Erythroblast (primary cell): Measurements from ENCODE around the gene CLDN20.

Experiments used
- DNase-seq, 2 experiments: peaks; one replicate each; lab custom pipeline; 2025; lab: John Stamatoyannopoulos, UW
- GATA1 ChIP-seq: IDR thresholded peaks from 2 replicates; pipeline ENCODE4 v1.6.1; 2011; ENCODE audit warnings: low read depth, mild to moderate bottlenecking, control low read depth, low read length, moderate library complexity
- POLR2A ChIP-seq: IDR thresholded peaks from 2 replicates; pipeline ENCODE4 v1.6.1; 2011; ENCODE audit warnings: mild to moderate bottlenecking, low read length

The CLDN20 gene

DNA sequence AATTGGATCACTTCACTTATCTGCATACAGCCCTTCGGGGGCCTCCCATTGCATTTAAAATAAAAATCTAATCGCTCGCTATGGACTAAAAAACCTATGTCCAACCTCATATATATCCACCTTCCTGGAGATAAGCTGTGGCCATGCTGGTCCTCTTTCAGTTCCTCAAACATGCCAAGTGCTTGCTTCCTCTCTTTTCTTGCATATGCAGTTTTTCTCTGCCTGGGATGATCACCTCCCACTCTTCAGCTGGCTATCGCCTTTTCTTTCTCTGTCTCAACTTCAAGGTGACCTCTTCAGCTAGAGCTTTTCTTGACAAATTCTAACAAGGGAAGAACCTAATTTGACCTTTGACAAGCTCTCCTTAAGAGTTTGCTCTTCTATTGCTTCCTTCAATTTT, 56.1 kb downstream of the CLDN20 start:
- TF ChIP-seq POLR2A (no peak), GATA1 (no peak)
- DNase-seq, result no peak

DNA sequence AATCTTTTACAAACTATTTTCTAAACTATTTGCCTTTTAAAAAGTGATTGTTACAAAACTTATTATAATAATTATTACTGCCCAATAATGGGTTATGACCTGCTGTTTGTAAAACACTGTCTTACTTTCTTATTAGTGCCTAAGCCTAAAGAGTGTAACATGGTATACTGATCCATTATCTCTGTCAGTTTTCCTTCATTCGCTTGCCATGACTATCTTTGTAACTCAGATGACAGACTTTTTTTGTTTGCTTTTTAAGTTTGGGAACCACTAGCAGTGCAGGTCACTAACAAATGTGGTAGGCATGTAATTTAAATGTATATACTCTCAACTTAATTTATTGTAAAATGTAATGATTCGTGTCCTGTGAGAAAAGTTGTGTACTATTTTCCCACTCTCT, 60.4 kb downstream of the CLDN20 start:
- no peak for DNase-seq
- TF ChIP-seq POLR2A (no peak), GATA1 (no peak)

- no peak for DNase-seq
- TF ChIP-seq GATA1 (no peak), POLR2A (no peak)
These were observed 61.2 kb downstream of the CLDN20 start for GRCh38 chr6:155324993-155325392.

GRCh38 chr6:155325700-155326516, 62.1 kb downstream of the CLDN20 start:
- DNase-seq, result no peak

More at GRCh38 chr6:155325700-155326516, 62.1 kb downstream of the CLDN20 start:
- no peak for TF ChIP-seq GATA1
- TF ChIP-seq POLR2A, result no peak
